ENCODE measurements around the gene GFER.
A peak's percentile ranks its signal among the peaks of the same experiment; 100 is the strongest.
"Not testable (repeated sequence)": the region's sequence is repeated elsewhere in the genome, so short reads cannot be mapped to it uniquely, and the experiment has no call there.

Gene GFER

DNA sequence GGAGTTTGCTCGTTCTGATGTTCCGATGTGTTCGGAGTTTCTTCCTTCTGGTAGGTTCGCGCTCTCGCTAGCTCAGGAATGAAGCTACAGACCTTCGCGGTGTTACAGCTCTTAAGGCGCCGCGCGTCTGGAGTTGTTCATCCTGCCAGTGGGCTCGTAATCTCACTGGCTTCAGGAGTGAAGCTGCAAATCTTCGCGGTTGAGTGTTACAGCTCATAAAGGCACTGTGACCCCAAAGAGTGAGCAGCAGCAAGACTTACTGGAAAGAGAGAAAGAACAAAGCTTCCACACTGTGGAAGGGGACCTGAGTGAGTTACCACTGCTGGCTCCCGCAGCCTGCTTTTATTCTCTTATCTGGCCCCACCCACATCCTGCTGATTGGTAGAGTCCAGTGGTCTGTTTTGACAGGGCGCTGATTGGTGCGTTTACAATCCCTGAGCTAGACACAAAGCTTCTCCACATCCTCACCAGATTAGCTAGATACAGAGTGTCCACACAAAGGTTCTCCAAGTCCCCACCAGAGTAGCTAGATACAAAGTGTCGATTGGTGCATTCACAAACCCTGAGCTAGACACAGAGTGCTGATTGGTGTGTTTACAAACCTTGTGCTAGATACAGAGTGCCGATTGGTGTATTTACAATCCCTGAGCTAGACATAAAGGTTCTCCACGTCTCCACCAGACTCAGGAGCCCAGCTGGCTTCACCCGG is 26.4 kb upstream of the GFER start:
- not testable (repeated sequence) for DNase-seq (ENCODE audit: extremely low read depth in 1 of 2, low read depth in 1 of 2)

DNA sequence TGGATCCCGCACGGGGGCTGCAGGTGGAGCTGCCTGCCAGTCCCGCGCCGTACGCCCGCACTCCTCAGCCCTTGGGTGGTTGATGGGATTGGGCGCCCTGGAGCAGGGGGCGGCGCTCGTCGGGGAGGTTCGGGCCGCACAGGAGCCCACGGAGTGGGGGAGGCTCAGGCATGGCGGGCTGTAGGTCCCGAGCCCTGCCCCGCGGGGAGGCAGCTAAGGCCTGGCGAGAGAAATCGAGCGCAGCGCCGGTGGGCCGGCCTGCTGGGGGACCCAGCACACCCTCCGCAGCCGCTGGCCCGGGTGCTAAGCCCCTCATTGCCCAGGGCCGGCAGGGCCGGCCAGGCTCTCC is 25.9 kb upstream of the GFER start:
- not testable (repeated sequence) for DNase-seq (ENCODE audit: extremely low read depth in 1 of 2, low read depth in 1 of 2)

DNA sequence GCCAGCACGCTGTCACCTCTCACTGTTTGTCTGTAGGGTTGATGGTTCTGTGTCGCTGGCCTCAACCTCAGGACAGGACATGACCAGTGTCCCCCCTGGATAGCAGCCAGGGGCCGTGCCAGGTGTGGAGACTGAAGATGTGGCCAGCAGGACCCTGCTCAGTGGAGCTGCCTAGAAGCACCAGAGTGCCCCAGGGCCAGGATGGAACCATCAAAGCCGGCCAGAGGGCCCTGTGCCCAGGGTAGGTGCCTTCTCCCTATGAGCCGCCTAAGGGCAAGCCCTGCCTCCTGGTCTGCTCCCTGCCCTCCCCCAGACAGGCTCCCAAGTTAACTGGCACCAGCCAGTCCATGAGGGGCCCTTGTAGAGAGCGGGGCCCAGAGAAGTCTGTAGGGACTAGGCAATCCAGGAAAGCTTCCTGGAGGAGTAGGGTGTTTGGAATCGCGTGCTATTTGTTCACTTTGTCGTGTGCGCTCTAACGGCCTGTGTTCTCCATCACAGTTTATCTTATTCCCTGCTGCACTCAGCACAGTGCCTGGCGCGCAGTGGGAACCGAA is 25.2 kb upstream of the GFER start:
- no peak for DNase-seq (ENCODE audit: extremely low read depth in 1 of 2, low read depth in 1 of 2)

DNA sequence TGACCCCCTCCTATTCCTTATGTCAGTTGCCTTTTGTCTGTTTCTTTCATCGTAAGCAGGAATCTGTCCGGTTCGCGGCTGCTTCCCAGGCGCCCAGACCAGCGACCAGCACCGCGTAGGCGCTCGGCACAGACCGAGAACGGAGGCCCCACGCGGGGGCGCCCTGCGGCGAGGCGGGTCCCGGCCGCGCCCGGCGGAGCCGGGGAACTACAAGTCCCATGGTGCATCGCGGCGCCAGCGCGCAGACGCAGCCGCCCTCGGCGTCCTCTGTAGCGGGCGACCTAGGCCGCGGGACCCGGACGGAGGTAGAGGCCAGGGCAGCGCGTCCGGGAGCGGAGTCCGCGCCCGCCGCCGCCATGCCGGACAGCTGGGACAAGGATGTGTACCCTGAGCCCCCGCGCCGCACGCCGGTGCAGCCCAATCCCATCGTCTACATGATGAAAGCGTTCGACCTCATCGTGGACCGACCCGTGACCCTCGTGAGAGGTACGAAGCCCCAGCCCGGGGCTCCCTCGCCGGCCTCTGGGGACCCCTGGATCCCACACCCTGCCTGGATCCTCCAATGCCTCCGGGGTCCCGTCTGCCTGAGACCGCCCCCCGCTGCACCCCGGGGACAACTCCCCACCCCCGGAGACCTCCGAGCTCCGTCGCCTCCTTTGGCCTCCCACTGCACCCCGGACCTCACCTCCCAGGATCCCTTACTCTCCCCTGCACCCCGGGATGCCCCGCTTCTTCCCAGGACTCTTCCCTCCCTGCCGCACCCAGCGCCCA is 24.5 kb upstream of the GFER start, which contains the start of gene NDUFB10:
NDUFB10 (plus strand) TSS at position 270 of the 771 bp plus-strand sequence; CDS start at position 357, 87 bp downstream.
- DNase-seq (ENCODE audit: extremely low read depth in 1 of 2, low read depth in 1 of 2): peak; percentile 86

DNA sequence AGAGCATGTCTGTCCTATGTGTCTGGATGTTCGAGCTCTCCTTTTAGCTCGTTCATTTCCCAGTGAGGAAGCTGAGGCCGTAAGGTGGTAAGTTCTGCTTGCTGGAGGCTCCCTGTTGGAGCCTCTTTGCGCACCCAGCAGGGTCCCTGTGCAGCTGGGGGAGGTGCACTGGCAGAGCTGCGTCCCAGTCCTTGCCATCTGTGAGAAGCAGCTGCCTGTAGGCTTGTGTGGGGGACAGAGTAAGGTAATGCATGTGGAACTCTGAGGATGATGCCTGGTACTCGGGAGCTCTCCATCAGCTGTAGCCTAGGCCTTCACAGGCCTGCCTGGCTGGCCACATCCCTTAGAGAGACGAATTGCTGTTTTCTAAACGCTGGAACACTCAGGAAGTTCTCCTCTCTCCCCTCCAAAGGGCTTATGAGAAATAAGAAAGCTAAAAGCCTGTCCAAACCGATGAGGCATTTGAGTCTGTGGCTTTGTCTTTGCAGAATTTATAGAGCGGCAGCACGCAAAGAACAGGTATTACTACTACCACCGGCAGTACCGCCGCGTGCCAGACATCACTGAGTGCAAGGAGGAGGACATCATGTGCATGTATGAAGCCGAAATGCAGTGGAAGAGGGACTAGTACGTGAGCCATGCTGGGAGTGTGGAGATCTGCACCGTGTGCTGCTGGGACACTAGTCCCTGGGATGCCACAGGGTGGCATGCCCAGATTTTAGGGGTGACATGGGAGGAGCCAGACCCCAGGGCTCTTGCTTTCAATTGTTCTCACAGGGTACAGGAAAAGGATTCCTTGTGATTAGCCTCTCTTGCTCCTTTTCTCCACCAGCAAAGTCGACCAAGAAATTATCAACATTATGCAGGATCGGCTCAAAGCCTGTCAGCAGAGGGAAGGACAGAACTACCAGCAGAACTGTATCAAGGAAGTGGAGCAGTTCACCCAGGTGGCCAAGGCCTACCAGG is 23.0 kb upstream of the GFER start:
- DNase-seq (ENCODE audit: extremely low read depth in 1 of 2, low read depth in 1 of 2): no peak

DNA sequence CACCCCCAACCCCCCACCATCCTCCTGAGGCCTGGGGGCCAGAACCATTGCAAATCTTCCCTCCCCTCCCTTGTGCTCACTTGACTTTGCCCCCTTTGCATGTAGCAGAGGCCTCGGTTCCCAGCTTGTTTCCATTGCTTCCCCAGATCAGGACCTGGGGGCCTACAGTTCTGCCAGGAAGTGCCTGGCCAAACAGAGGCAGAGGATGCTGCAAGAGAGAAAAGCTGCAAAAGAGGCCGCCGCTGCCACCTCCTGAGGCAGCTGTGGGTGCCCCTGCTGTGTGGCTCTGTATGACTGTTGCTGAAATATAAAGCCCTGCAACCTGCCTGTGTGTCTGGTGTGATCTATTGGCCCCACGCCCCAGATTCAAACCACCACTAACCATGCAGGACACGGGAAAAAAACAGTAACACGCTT is 22.3 kb upstream of the GFER start:
- no peak for DNase-seq (ENCODE audit: extremely low read depth in 1 of 2, low read depth in 1 of 2)

DNA sequence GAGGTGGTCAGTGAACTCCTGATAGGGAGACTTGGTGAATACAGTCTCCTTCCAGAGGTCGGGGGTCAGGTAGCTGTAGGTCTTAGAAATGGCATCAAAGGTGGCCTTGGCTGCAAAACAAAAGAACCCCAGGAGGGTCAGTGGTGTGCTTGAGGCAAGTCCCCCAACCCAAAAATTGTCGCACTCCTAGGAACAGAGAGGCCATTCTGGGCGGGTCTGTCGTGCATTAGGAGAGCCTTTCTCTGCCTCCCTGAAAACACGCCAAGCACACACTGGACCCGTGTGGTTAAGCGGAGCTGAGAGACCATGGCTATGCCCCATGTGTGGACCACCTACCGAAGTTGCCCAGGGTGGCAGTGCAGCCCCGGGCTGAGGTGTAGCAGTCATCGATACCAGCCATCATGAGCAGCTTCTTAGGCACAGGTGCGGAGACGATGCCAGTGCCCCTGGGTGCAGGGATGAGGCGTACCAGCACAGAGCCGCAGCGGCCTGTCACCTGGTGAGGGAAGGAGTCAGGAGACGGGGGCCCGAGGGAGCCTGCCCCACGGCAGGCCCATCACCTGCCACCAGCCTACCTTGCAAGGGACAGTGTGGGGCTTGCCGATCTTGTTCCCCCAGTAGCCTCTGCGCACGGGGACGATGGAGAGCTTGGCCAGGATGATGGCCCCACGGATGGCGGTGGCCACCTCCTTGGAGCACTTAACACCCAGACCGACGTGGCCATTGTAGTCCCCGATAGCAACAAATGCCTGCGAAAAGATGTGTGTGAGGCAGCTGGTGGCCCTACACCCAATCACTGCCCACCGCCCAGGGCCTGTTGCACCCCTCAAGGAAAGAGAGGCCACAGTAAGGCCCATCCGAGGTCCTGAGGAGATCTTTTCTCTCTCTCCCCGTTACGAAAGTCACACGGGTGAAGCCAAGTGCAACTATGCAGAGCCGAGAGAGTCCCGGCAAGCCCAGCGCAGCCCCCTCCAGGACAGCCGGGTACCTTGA is 21.5 kb upstream of the GFER start:
- DNase-seq (ENCODE audit: extremely low read depth in 1 of 2, low read depth in 1 of 2): not testable (repeated sequence)

DNA sequence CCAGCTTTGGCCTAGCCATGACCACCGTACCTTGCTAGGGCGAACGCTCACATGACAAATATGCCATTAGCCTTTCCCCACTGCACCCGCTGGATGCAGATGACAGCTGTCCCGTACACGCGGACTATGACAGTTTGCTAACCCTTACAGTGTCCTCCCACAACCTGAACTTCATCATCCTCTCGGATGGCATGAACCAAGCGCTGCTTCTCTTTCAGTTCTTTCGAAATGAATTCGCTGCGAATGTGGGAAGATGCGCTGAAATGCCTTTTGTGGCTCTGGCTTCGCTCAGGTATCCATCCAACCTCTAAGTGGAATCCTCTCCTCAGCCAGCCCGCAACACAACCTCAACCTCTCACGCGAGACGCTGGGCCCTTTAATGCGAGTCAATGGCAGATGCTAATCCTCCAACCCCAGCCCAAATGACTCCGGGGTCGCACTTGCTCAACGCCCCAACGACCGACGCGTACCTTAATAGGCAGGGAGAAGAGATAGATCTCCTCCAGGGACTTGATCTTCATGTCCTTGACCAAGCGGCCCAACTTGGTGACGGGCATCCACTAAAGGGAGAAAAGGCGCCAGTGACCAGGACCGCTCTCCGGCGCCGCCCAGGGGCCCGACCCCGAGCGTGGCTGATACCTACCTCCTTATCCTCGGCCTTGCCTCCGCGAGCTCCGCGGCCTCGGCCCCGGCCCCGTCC is 20.0 kb upstream of the GFER start:
- no peak for DNase-seq (ENCODE audit: extremely low read depth in 1 of 2, low read depth in 1 of 2)

DNA sequence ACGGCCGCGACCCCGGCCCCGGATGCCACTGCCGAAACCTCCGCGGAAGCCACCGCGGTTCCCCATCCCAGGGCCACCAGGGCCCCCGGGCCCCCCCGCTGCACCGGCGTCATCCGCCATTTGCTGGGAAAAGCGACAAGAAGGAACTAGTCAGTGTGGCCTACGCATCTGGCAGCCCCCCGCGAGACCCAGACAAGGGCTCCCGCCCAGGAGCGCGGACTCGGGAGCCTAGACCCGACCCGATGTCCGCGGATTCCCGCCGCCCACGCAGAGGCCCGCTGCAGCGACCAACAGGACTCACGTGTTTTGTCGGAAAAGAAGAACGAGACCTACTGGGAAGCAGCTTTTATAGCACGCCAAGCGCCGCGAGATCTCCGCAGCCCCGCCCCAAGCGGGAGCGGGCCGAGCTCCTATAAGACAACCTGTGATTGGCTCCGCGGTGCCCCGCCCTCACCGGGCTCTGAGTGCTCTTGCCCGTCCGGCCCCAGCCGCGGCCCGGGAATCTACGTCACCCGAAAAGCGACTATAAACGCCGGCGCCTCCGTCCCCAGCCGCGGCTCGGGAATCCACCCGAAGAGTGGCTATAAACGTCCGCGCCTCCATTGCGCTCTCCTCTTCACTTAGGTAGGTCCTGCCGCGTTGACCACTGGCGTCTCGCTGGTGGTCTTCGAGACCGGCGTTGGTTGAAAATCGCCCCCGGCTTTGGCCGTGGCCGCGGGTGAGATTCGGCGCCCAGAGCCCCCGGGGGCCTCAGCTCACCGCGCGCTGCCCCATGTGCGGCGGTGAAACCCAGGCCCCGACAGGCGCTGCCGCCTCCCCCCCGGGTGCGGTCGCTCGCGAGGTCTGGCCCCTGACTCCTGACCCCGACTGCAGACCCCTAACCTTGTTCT is 19.2 kb upstream of the GFER start, which contains the start of gene RPS2:
RPS2 (minus strand) TSS at position 321 of the 890 bp plus-strand sequence; CDS start at position 120, 201 bp downstream.
- DNase-seq (ENCODE audit: extremely low read depth in 1 of 2, low read depth in 1 of 2): peak; percentile 96

DNA sequence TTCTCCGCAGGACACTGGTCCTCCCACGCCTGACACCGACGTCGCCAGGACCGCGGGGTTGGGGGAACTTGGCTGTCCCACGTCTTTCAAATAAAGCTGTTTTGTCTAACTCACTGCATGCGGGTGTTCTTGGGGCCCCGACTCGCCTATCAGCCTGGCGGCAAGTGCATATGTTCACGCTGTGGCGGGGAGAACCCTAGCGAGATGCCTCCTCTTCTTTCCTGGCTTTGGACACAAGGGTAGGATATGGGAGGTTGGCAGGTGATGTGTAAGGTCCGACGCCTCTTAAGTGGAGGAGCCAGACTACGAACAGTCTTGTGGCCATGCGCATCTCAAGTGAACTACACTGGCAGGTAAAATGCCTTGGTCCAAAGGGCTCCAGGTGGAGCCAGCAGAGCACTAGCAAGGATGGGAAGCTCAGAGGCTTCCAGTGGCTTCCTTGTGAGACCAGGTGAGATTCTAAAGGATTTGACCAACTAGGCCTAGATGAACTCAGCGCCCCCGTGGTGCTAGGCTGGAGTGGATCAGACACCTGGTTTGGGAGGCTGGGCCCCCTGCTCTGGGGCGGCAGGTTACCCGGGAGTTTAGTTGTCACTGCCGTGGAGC is 18.5 kb upstream of the GFER start:
- DNase-seq (ENCODE audit: extremely low read depth in 1 of 2, low read depth in 1 of 2): no peak

DNA sequence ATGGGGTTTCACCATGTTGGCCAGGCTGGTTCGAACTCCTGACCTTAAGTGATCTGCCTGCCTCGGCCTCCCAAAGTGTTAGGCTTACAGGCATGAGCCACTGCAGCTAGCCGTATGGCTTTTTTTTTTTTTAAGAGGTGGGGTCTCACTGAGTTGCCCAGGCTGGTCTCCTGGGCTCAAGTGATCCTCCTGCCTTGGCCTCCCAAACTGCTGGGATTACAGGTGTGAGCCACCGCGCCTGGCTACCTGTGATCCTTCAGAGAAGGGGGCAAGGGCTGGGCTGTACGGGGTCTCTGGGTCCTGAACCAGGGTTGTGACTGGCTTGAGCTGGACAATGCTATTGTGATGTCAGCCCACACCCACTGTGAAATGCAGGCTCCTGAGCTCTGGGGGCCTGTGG is 17.5 kb upstream of the GFER start, which contains the start of gene RNF151:
RNF151 (plus strand) TSS at position 397 of the 400 bp plus-strand sequence. CDS start 26 bp downstream, outside the sequence.
- no peak for DNase-seq (ENCODE audit: extremely low read depth in 1 of 2, low read depth in 1 of 2)

DNA sequence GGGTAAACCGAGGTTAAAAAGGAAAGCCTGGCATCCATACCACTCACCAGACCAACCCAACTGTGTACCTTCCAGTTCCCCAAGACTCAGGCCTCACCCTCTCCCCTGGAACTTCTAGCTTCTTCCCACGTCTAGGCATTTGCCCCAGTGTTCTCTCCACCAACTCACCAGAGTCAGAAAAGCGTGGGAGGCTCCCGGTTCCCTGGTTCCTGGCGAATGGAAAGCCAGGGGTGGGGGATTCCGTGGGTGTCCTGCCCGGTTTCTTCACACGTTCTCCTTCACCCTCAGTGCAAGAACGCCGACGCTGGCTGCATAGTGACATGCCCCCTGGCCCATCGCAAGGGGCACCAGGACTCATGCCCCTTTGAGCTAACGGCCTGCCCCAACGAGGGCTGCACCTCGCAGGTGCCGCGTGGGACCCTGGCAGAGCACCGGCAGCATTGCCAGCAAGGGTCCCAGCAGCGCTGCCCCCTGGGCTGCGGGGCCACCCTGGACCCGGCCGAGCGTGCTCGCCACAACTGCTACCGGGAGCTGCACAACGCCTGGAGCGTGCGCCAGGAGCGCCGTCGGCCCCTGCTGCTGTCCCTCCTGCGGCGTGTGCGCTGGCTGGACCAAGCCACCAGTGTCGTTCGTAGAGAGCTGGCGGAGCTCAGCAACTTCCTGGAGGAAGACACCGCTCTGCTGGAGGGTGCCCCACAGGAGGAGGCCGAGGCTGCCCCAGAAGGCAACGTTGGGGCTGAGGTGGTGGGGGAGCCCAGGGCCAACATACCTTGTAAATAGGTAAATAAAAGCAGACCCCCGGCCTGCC is 15.6 kb upstream of the GFER start:
- no peak for DNase-seq (ENCODE audit: extremely low read depth in 1 of 2, low read depth in 1 of 2)

DNA sequence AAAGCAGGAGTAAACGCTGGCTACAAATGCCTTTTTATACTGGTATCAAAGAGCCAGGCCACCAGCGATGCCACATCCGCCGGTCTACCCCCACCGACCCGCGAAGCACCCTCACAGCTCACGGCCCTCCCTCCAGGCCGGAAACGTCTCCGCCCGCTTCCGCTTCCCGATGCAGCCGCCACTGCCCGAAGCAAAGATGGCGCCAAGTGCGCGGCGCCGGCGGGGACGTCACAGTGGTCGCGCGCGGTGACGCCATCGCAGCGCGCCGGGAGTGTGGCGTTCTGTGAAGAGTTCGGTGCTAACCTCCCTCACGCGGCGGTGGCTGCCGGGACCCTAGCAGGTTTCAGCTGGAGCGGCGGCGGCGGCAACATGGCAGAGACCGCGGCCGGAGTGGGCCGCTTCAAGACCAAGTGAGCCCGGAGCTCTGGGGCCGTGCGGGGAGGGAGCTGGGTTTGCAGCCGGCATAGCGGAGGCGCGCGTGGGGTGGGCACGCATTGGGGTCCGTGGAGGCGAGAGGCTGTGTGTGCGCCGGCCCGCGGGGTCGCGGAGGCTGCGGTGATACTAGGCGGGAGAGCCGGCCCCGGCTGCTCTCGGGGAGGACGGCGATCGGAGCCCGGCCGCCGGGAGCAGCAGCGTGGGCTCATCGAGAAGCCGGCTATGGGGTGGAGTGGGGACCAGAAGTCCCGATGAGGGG is 12.1 kb upstream of the GFER start, which contains the start of gene TBL3:
TBL3 (plus strand) TSS at position 258 of the 694 bp plus-strand sequence; CDS start at position 370, 112 bp downstream.
- DNase-seq (ENCODE audit: extremely low read depth in 1 of 2, low read depth in 1 of 2): peak; percentile 94 to 97

DNA sequence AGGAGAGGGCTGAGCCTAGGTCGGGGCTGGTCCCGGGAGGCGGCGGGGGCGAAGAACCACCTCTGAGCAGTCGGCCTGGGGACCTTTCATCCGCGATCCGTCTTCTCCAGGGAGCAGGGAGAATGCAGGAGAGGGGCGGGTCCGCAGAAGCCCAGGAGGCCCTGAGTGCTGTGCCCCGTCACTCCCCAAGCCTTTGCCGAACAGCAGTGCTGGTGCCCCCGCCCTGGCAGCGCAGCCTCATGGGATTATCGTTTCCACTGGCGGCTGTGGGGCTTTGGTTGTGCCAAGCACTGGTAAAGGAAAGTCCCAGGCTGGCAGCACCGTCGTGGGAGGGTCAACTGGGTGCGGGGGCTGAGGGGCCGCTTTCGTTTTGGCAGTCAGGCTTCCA is 11.5 kb upstream of the GFER start:
- DNase-seq (ENCODE audit: extremely low read depth in 1 of 2, low read depth in 1 of 2): no peak

DNA sequence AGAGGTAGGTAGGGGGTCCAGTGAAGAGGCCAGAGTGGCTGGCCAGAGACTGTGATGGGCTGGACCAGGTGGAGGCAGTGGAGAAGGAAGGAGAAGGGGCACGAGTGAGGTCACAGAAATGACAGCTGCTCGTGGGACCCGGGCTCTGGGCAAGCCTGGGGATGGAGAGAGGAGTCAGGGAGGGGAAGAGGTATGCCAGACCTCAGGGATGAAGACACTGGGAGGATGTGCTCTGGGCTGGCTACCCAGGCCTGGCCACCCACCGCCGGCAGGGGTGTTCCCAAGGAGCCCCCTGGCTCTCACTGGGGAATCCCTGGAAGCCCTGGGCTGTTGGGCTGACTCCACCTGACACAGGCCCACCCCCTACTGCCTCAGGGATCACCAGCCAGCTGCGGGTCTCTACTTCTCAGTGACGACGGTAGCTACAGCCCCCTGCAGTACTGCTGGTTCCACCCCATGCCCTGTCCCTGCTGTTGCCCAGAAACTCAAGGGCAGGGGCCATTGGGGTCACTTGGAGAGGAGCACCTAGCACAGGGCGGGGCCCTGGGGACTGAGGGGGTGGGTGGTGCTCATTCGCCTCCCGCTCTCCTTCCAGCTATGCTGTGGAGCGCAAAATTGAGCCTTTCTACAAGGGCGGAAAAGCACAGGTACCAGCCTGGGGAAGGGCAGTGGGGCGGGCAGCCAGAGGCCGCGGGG is 10.4 kb upstream of the GFER start:
- no peak for DNase-seq (ENCODE audit: extremely low read depth in 1 of 2, low read depth in 1 of 2)

All from stimulated activated CD8-positive, alpha-beta memory T cell treated with anti-CD3 and anti-CD28 coated beads, Interleukin-7, amount 100 ng/mL, for 48 hours (primary cell).